Measurements from ENCODE around the gene SVIL. TPM values are rescaled to one million over a fixed set of nuclear protein-coding genes. Genes with fewer than 3 reads are reported as not detected.

Gene SVIL
- total RNA-seq, 4 donors from 2014 or later, result 1,040 to 1,354 (median 1,121) TPM

GRCh38 chr10:29648114-29648982, 13.6 kb upstream of the SVIL start:
- H3K4me3 ChIP-seq, result peak overlapping the region in 1 of 4 donors; percentile 24
- intact Hi-C loops (cut with DNase I; ENCODE audit: low total_unique reads), result loop anchor here (5.0 kb wide), 3 partner anchors 159 to 354 kb away; no protein-coding TSS in a partner anchor
- in situ Hi-C loops (cut with MboI; ENCODE audit: low sequenced_read_pairs in 4 of 4), result loop anchor here in 3 of 4 donors (25.0 kb wide), 2 partner anchors 214 to 314 kb away; no protein-coding TSS in a partner anchor
- no peaks in the 10 kb centered on the region for H3K27me3 ChIP-seq
- no peak for DNase-seq
- H3K4me1 ChIP-seq, result peaks cover 47 to 51% of the 10 kb centered on the region in 2 donors
- H3K27ac ChIP-seq, result peak overlapping the region; percentile 95 to 96 (median 96)
- no peak for ATAC-seq
- H3K36me3 ChIP-seq, result no peaks in the 10 kb centered on the region
- TF ChIP-seq CTCF (IDR thresholded peaks at IDR 0.05 in 4 of 5, conservative IDR thresholded peaks at IDR 0.05 in 1 of 5) (no peak), POLR2A (IDR thresholded peaks at IDR 0.05) (no peak)
- H3K9me3 ChIP-seq, result no peaks in the 10 kb centered on the region

GRCh38 chr10:29647478-29647877, 12.7 kb upstream of the SVIL start:
- H3K4me1 ChIP-seq, result peaks cover 50 to 59% of the 10 kb centered on the region in 2 donors
- no peaks in the 10 kb centered on the region for H3K27me3 ChIP-seq
- peak overlapping the region in 3 of 4 donors; percentile 2 to 40 (median 3) for H3K4me3 ChIP-seq
- ATAC-seq (no peak), DNase-seq (no peak)
- peak overlapping the region; percentile 95 to 96 (median 96) for H3K27ac ChIP-seq
- H3K9me3 ChIP-seq, result no peaks in the 10 kb centered on the region
- intact Hi-C loops (cut with DNase I; ENCODE audit: low total_unique reads) (loop anchor here (5.0 kb wide), 3 partner anchors 160 to 355 kb away; no protein-coding TSS in a partner anchor), in situ Hi-C loops (cut with MboI; ENCODE audit: low sequenced_read_pairs in 4 of 4) (loop anchor here in 3 of 4 donors (25.0 kb wide), 2 partner anchors 215 to 315 kb away; no protein-coding TSS in a partner anchor)
- H3K36me3 ChIP-seq, result no peaks in the 10 kb centered on the region
- TF ChIP-seq CTCF (IDR thresholded peaks at IDR 0.05 in 4 of 5, conservative IDR thresholded peaks at IDR 0.05 in 1 of 5) (no peak), POLR2A (IDR thresholded peaks at IDR 0.05) (no peak)

DNA sequence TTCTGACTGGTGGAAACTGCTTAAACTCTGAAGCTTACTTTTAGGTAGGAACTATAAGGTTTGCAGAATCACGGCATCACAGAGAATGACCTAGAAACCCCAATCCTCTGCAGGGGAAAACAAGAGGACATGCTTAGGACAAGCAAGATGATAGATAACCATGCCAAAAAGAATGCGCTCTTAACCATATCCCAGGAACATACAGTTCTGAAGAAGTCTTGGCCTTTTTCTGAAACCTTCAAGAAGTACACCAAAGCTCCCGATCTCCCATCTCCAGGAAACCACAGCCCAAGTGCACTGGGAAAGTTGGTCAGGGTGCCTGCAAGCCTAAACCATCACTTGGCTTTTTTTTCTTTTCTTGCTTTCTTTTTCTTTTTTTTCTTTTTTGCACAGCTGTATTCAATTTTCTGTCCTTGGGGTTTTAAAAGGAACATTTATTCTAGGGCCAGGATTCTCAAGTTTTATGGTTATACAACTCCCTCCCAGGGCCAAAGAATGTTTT, 12.2 kb upstream of the SVIL start:
- intact Hi-C loops (cut with DNase I; ENCODE audit: low total_unique reads) (loop anchor here (5.0 kb wide), 3 partner anchors 160 to 355 kb away; no protein-coding TSS in a partner anchor), in situ Hi-C loops (cut with MboI; ENCODE audit: low sequenced_read_pairs in 4 of 4) (loop anchor here in 3 of 4 donors (25.0 kb wide), 2 partner anchors 215 to 315 kb away; no protein-coding TSS in a partner anchor)
- TF ChIP-seq CTCF (IDR thresholded peaks at IDR 0.05 in 4 of 5, conservative IDR thresholded peaks at IDR 0.05 in 1 of 5) (no peak), POLR2A (IDR thresholded peaks at IDR 0.05) (no peak)
- DNase-seq, result no peak
- peak; percentile 12 to 20 for ATAC-seq
- no peaks in the 10 kb centered on the region for H3K9me3 ChIP-seq
- H3K36me3 ChIP-seq, result no peaks in the 10 kb centered on the region
- peak overlapping the region; percentile 95 to 96 (median 96) for H3K27ac ChIP-seq
- peaks cover 55 to 63% of the 10 kb centered on the region in 2 donors for H3K4me1 ChIP-seq
- H3K27me3 ChIP-seq, result no peaks in the 10 kb centered on the region
- peak overlapping the region; percentile 2 to 40 (median 22) for H3K4me3 ChIP-seq

- H3K27me3 ChIP-seq, result no peaks in the 10 kb centered on the region
- H3K4me1 ChIP-seq, result peaks cover 61 to 69% of the 10 kb centered on the region in 2 donors
- in situ Hi-C loops (cut with MboI; ENCODE audit: low sequenced_read_pairs in 4 of 4), result loop anchor here in 3 of 4 donors (25.0 kb wide), 2 partner anchors 216 to 316 kb away; no protein-coding TSS in a partner anchor
- peak overlapping the region; percentile 95 to 96 (median 96) for H3K27ac ChIP-seq
- no peaks in the 10 kb centered on the region for H3K36me3 ChIP-seq
- H3K4me3 ChIP-seq, result peak overlapping the region in 3 of 4 donors; percentile 21 to 40 (median 22)
- TF ChIP-seq POLR2A (IDR thresholded peaks at IDR 0.05) (peak in 1 of 2 donors; percentile 47), CTCF (IDR thresholded peaks at IDR 0.05 in 4 of 5, conservative IDR thresholded peaks at IDR 0.05 in 1 of 5) (no peak)
- peak; percentile 83 to 88 for DNase-seq
- peak; percentile 45 to 52 for ATAC-seq
- no peaks in the 10 kb centered on the region for H3K9me3 ChIP-seq
- intact Hi-C loops (cut with DNase I; ENCODE audit: low total_unique reads), result loop anchor here (5.0 kb wide), 3 partner anchors 161 to 356 kb away; no protein-coding TSS in a partner anchor
These were observed 11.6 kb upstream of the SVIL start for GRCh38 chr10:29646238-29646902.
